NOMO-1 treated with dmso at 0.1 percent for 144 hours (cell line): Measurements from ENCODE around the gene TRIM47.
A peak's percentile ranks its signal among the peaks of the same experiment; 100 is the strongest.
"Not testable (repeated sequence)": the region's sequence is repeated elsewhere in the genome, so short reads cannot be mapped to it uniquely, and the experiment has no call there.

ENCODE experiments used
- DNase-seq: peaks from one replicate; lab custom pipeline; 2025; ENCODE audit not compliant: unreplicated experiment; lab: John Stamatoyannopoulos, UW

Gene TRIM47

DNA sequence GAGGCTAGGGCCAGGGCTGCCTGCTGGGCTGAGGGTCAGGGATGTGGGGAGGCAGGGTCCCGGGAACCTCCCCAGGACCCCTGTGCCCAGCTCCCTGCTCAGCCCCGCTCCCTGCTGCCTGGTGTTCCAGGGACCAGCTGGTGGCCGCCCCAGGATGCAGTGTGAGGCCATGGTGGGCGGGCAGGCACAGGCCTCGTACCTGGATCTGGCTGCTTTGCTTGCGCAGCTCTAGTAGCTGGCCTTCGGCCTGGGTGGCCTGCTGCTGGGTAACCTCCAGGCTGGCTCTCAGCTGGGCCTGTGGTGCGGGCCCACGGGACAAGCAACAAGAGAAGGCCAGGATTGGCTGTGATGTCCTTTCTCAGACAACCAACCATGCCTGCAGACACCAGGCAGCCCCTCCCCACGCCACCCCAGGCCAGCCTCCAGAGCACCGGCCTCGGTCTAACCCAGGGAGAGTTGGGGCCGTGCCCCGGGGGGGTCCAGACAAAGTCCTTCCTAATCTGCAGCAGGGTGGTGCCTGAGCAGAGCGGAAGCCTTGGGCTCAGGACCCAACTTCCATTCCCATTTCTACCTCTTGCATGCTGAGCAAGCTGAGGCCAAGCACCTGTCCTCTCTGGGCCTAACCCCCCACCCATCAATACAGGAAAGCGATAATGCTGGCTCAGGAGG is 14.3 kb upstream of the TRIM47 start:
- DNase-seq: no peak

DNA sequence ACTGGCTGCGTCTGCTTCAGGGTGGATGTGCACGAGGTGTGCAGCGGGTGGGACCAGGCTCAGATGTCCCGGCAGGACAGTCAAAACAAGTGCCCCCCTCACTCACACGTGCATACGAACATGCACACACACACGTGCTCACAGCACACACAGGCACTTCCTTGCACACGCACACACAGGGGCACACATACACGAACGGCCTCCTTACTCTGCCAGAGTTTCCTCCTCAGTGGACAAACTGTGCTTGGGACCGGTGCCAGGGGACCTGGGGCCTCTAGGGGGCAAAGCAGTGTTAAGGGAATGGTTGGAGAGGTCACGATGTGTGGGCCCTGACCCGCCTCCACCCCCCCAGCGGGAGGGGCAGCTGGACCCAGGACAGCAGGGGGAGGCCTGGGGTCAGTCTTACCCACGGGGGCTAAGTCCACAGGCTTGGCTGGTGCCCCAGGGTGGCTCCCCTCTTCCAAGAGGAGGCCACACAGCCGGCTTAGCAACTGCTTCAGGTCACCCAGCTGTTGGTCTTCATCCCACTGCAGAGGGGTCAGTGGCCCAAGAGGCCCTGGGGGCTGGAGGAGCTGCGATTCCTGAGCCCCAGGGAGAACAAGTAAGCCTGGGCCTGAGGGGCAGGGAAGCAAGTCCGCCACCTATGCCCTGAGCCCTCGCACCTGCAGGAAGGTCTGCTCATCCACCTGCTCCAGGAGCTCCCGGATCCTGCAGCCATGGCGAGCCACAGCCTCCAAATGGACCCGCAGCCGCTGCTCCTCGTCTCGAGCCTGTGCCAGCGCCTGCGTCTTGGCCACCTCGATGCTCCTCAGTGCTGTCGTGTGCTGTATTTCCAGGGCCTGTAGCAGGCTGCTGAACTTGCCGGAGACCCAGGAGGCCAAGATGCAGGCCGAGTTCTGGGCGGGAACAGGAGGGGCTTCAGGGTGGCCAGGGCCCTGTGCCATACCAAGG is 13.5 kb upstream of the TRIM47 start:
- DNase-seq: no peak

DNA sequence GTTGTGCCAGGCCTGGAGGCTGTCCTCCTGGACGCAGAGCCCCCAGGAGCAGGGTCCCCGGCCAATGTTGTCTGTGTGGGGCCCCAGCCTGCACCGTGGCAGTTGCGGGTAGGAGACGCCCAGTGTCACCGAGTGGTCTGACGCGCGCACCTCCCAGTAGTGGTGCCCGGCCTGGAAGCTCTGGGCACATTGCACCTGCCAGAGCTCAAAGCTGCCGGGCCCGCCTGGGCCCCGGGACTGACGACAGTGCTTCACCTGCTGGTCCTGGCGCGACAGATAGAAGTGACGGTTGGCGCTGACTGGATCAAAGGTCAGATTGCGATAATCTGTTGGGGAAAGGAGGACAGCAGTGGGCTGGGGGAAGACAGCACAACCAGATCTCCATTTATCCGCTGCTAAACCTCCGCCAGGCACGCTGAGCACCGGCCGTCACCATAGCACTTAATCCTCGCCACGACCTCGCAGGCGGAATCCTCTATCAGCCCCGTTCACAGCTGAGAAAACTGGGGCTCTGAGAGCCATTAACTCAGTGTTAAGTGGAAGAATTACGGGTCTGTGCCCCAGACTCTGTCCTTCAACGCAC is 12.7 kb upstream of the TRIM47 start:
- DNase-seq: no peak

DNA sequence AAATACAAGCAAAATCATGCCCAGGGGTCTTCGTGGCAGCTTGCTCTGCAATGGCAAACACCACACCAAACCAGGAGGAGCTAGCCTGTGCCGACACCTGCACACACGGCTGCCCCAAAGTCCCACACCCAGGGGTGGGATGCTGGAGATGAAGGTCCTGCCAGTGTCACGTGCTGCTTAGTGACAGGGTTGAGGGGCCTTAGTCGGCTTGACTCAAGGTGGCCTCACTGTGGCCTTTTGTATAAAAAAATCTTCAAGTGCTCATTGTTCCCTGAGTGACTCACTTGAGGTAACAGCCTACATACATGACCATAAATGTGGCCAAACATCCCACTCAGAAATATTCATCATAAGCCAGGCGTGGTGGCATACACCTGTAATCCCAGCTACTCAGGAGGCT is 11.1 kb upstream of the TRIM47 start:
- no peak for DNase-seq

DNA sequence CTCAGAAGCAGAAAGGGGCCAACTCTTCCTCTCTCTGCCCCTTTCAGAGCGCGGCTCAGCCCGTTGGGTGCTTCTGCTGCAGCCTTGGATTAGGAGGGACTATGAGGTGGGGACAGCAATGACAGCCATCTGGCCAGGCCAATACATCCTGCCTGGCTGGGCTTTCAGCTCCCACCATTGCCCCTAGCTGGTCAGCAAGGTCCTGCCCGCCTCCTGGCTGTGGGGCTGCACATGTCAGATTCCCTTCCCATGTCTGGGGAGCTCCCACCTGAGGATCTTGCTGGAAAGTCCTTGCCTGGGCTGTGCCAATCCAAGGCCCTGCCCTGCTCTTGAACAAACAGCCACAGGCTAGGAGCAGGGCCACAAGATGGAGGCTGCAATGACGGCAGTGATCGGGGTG is 10.1 kb upstream of the TRIM47 start:
- no peak for DNase-seq

DNA sequence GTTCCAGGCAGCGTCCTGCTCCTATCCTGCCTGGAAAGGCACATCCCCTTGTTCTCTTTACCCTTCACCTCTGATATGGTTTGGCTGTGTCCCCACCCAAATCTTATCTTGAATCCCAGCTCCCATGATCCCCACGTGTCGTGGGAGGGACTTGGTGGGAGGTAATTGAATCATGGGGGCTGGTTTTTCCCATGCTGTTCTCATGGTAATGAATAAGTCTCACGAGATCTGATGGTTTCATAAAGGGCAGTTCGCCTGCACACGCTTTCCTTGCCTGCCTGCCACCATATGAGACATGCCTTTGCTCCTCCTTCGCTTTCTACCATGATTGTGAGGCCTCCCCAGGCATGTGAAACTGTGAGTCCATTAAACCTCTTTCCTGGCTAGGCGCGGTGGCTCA is 7.5 kb upstream of the TRIM47 start:
- DNase-seq: not testable (repeated sequence)

DNA sequence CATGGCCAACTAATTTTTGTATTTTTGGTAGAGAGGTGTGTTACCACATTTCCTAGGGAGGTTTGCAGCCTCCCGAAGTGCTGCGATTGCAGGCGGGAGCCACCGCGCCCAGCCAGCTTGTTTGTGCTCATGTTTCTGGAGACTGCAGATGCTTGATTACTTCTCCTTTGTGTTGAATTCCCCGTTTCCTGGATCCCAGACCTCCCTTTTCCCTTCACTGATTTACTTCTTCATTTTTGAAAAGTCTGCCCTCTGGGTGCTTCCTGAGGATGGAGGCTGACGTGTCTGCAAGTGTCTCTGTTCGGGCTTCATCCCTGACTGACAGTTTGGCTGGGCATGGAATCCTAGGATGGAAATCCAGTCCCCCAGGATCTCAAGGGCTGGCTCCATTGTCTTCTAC is 7.0 kb upstream of the TRIM47 start:
- DNase-seq: no peak

DNA sequence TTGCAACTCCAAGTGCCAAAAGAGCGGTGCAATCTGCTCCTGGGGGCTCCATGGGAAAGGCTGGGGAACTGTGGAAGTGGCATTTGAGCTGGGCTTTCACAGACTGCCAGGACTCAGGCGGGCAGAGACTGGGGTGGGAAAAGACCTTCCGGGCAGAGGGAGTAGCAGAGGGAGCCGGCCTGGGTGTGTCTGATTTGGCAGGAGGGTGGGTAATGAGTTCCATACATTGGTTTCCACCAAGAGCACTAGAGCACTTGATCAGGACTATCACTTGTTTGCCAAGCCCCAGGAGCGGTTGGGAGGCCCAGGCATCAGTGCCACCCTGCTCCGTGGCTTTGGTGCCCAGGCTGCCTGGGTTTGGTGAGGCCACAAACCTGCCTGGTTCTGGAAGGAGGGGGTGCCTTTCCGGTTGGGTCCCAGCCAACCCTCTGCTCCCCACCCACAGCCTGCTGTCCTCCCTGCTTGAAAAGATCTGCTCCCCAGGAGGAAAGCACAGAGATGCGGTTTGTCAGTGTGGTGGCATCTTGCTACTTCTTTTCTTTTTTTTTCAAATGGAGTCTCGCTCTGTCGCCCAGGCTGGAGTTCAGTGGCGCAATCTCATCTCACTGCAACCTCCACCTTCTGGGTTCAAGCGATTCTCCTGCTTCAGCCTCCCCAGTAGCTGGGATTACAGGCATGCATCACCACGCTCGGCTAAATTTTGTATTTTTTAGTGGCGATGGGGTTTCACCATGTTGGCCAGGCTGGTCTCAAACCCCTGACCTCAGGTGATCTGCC is 3.5 kb upstream of the TRIM47 start:
- no peak for DNase-seq

DNA sequence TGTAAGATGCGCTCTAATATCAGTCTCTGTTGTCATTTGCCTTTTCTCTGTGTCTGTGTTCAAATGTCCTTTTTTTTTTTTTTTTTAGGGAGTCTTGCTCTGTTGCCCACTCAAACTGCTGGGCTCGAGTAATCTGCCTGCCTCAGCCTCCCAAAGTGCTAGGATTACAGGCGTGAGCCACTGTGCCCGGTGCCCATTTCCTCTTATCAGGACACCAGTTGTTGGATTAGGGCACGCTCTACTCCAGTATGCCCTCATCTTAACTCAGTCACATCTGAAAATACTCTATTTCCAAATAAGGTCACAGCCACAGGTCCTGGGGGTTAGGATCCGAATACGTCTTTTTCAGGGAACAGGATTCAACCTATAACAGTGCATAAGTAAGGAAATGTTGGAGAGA is 1.9 kb upstream of the TRIM47 start:
- no peak for DNase-seq

DNA sequence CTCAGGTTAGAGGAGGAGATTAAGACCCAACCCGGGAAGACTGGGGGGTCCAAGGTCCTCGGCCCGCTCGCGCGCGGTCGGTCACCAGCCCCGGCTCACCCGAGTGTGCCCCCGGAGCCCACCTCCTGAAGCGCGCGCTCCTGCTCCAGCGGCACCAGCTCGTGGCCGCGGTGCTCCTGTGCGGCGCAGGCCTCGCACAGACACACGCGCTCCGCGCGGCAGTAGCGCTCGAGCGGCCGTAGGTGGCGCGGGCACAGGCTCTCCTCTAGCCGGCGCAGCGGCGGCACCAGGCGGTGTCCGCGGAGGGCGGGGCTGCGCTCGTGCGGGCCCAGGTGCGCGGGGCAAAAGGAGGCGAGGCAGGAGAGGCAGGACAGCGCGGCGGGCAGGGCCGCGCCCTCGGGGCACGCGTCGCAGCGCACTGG is 618 bp downstream of the TRIM47 start:
- peak; percentile 61 for DNase-seq

DNA sequence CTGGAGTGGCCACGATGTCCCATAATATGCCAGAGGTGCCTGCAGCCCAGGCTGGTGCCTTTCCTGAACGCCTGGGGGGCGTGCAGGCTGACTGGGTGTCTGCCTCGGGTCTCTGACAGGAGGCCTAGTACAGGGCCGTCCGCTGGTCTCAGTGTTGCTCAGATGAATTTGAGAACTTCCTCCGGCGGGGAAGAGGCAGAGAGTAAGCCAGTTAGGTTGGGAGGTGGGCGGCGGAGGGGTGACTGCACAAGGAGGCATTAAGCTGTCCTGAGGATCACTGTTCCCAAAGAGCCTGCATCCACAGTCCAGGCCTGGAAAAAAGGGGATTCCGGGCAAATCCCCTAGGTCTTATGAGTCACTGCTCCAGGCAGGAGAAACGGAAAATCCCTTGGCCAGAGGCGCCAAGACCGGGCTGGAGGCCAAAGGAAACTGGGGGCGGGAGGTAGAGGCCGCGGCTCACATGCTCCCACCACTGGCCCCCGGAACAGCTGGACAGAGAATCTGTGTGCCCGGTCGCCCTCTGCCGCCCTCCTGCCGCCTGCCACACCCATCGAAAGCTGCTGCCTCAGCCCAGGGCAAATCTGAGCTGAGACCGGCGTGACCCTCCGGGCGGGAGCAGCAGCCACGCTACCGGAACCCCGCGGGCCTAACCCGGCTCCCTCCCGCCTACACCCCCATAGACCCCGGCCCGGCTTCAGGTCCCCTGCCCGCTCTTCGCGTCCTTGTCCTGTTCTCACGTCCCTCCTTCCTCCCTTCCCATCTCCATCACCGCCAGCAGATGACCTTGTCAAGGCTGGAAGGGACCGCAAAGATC is 1.2 kb downstream of the TRIM47 start:
- no peak for DNase-seq

DNA sequence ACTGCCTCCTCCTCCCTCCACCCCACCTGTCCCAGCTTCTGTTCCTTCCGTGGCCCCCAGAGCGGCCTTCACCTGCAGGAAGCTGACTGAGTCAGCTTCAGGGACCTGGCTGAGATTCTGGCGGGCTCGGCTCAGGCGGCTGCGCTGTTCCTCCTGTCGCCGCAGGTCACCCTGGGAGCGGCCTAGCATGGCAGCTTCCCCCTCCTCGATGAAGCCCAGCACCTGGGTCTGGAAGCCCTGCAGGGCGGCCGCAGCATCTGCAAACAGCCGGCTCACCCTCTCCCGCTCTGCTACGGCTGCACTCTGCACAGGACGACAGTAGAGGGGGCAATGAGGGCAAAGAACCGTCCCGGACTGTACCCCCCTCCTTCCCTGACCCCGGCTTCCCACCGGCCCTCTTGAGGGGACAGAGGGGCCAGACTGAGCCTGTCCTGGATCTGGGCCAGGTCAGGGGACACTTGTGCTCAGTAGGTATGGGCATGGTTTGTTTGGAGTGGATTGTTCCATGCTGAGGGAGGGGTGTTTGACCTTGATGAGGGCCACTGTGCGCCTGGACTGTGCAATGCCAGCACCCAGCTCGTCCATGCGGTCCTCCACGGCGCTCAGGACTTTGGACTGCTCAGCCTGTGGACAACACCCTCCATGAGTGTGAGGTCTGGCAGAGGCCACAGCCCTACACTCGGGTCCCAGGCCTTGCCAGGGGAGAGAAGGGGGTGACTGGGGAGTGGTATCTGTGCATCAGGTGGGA is 2.0 kb downstream of the TRIM47 start:
- DNase-seq: no peak

DNA sequence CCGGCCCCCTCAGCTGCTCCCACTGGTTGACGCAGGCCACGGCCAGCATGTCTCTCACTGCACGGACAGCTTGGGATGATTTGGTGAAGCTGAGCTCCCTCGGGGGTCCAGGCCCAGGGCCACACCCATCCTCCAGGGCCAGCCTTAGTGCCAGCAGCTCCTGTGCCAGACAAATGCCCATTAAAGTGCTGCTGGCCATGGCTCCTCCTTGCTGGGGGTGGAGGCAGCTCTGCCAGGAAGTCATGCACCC is 2.5 kb downstream of the TRIM47 start:
- DNase-seq: no peak

DNA sequence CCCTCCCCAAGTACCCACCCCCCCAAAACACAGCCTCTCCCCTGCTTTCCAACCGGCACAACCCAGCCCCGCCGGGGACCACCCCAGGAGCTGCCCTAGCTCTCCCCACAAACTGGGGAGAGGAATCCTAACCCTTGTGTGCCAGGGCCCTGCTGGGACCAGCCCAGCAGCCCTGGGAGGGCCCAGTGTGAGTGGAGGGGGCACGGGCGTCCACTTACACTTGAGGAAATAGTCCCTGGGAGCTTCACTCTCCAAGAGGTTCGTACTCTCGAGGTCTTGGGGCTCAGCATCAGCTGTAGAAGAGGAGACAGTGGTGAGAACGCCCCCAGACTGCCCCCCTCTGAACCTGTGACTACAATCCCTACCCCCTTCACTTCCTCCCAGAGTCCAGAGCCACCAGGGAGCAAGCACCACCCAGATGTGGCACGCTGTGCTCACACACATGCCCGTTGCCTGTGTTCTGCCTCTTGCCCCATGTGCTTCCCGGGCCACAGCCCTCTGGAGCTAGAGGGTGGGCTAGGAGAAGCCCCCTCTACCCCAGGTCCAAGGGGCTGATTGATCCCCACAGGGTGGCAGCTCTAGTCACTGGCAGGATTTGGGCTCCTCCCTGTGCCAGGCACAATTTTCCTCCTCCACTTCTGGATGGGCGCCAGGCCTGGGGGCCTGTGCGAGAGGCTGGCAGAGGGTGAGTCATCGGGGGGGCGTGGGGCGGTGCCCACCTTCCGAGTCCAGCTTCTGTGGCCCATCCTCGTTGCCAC is 3.0 kb downstream of the TRIM47 start:
- no peak for DNase-seq

DNA sequence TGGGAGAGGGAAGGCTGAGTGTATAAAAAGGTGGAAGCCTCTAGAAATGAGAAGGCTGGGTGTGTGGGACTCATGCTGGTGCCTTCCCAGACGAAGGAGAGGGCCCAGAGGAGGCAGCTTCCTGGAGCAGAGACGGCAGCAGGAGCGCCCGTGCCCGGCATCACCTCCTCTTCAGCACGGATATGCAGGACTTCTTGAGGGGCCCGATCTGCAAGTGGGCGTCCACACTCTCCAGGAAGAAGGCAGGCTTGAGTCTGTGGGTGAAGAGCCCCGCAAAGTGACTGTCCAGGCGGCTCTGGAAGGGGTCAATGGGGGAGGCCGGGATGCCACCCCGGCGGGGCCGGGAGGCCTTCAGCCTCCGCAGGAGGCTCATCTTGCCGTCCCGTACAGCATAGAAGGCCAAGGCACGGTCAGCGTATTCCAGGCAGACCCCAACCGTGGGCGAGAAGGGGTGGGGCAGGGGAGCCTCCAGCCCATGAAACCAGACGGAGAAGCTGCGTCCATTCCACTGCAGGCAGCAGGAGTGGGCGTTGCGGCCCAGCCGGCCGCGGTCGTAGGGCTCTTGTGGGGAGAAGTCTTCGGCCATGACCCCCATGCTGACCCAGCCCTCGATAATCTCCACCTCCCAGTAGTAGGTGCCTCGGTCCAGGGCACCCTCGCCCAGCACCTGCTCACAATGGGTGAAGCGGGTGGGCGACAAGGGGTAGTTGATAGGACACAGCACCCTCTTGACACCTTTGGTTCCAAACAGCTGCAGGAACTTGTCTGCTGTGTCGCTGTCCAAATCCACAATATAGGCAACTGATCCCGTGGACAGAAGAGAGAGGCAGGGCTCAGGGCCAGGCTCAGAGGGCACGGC is 3.8 kb downstream of the TRIM47 start:
- DNase-seq: no peak

DNA sequence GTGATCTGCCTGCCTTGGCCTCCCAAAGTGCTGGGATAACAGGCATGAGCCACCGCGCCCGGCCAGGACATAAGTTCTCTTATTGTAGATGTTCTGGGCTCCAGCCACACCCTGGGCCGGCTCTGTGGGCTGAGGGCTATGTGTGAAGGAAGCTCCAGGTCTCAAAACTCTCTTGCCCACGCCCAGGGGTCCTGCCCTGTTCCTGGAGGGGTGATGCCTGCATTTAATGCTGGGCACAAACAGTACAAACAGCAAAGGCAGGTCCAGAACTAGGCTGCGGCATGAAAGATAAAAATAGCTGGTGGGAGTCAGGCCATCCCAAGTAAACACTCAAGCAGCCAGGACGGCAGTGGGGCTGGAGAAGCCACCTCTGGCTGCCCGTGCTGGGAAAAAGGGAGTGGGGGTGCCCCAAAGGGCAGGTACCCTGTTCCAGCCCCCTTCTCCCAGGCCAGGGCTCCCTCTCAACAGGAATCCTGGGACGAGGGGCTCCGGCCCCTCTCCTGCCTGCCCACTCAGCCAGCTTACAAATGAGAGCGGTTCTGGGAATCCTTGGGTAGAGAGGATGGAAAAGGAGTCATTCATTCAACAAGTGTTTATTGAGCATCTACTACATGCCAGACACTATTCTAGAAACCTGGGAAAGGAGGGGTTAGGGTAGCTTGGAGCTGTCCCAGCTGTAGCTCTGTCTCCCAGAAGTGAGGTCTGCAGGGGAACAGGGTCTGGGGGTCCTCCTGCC is 4.6 kb downstream of the TRIM47 start:
- no peak for DNase-seq

DNA sequence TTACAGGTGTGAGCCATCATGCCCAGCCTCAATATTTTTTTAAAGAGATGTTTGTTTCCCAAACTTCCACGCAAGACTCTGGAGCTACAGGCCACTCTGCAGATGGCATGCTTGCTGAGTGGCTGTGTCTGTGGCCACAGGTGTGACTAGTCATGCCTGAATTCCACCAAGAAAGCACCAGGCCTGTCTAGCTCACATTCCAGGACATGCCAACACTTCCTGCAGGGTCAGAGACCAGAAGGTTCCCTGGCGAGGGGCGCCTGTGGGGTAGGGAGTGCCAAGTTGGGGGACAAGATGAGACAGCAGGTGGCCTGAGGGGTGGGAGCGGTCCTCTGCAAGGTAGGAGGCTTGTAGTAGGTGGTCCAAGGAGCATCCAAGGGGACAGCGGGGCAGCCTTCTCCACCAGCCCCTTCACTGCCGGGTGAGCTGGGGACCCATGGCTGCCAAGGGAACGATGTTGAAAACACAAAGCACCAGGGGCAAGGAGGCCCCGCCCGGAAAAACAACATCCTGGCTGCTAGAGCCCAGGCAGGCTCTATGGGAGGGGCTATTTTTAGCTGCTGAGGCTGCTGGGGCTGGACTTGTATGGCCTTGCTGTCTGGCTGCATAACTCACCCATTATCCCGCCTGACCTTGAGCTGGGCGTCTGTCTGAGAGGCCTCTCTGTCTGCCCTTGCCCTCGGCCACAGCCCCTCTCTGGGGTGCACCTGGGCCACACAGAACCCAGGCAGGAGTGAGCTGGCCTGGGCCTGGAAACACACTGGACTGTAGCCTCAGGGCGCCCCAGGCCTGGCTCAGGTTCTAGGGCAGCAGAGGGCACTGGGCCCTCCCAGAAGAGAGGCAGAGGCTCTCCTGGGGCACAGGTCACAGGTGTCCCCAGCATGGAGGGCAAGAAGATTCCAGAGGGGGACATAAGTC is 5.7 kb downstream of the TRIM47 start:
- DNase-seq: no peak
